ENCODE measurements around the gene PPM1H. TPM values are rescaled to one million over a fixed set of nuclear protein-coding genes. Genes with fewer than 3 reads are reported as not detected.

PPM1H gene
- total RNA-seq, 4 donors from 2014 or later = 0.46 to 3.4 (median 1.3) TPM

DNA sequence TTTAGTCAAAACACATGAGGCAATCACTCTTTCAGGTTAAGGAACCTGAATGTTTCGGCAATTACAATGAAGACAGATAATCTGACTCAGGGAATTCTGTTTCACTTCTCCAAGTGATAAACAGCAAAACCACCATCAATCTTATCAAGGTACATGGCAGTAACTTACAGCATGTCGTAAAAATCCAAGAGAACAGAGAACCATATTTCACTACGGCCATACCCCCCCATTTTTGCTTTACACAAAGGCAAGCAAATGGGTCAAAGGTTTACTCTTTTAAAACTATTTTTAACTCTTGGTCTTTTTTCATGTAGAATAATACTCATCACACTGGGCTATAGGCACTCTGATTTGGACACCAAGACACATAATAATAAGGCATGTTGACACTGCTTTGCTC, 102.4 kb downstream of the PPM1H start:
- Histone ChIP-seq H3K27me3 (no peaks in the 10 kb centered on the region), H3K36me3 (no peaks in the 10 kb centered on the region), H3K27ac (no peak overlapping the region), H3K9me3 (no peaks in the 10 kb centered on the region), H3K4me1 (peaks cover 0 to 7% of the 10 kb centered on the region in 2 donors), H3K4me3 (no peak overlapping the region)
- in situ Hi-C loops (cut with MboI; ENCODE audit: low sequenced_read_pairs in 4 of 4) = no loop called here
- intact Hi-C loops (cut with DNase I; ENCODE audit: low total_unique reads) = no loop called here
- TF ChIP-seq, protein P1, sequence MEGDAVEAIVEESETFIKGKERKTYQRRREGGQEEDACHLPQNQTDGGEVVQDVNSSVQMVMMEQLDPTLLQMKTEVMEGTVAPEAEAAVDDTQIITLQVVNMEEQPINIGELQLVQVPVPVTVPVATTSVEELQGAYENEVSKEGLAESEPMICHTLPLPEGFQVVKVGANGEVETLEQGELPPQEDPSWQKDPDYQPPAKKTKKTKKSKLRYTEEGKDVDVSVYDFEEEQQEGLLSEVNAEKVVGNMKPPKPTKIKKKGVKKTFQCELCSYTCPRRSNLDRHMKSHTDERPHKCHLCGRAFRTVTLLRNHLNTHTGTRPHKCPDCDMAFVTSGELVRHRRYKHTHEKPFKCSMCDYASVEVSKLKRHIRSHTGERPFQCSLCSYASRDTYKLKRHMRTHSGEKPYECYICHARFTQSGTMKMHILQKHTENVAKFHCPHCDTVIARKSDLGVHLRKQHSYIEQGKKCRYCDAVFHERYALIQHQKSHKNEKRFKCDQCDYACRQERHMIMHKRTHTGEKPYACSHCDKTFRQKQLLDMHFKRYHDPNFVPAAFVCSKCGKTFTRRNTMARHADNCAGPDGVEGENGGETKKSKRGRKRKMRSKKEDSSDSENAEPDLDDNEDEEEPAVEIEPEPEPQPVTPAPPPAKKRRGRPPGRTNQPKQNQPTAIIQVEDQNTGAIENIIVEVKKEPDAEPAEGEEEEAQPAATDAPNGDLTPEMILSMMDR (IDR thresholded peaks at IDR 0.05 in 4 of 5, conservative IDR thresholded peaks at IDR 0.05 in 1 of 5) = no peak
- TF ChIP-seq POLR2A (IDR thresholded peaks at IDR 0.05) = no peak
- no peak for DNase-seq
- ATAC-seq = no peak

DNA sequence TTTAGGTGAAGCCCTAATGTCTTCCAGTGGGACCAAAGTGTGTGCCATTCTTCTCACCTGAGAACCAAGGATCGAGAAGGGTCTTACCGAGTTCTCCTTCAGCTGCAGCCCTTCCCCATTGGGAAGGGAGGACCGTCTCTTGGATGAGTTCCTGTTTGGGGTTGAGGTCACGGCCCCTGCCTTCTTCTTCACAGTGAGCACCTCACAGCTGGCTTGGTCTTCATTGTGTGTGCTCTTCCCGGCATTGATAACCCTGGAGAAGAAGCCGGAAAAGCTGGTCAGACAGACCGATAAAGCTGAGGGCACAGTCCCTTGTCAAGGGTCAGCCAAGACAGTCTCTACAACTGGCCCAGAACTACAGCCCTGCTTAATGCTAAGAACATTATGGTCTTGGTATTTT, 102.9 kb downstream of the PPM1H start:
- Histone ChIP-seq H3K36me3 (no peaks in the 10 kb centered on the region), H3K9me3 (no peaks in the 10 kb centered on the region), H3K4me3 (no peak overlapping the region), H3K4me1 (peaks cover 0 to 7% of the 10 kb centered on the region in 2 donors), H3K27me3 (no peaks in the 10 kb centered on the region), H3K27ac (no peak overlapping the region)
- no peak for DNase-seq
- intact Hi-C loops (cut with DNase I; ENCODE audit: low total_unique reads) = no loop called here
- in situ Hi-C loops (cut with MboI; ENCODE audit: low sequenced_read_pairs in 4 of 4) = no loop called here
- ATAC-seq = no peak
- TF ChIP-seq, protein P1 (IDR thresholded peaks at IDR 0.05 in 4 of 5, conservative IDR thresholded peaks at IDR 0.05 in 1 of 5) = no peak
- TF ChIP-seq POLR2A (IDR thresholded peaks at IDR 0.05) = no peak

DNA sequence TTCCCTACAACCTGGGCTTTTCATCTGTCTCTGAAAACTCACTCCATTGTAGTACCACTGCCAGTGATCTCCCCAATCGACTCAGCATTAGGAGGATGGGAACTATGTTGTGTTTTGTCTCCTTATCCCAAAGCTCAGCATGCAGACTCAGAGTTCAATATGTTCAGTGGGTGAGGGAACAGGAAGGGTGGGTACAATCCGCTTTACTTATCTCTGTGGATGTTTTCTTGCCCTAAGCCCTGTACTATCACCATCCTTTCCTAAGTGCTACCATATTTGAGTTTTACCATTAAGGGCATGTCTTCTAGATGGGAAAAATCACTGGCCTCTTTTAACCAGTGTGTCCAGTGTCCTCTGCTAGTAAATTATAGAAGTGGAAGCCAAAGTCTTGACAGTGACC, 107.1 kb downstream of the PPM1H start:
- H3K4me3 ChIP-seq = no peak overlapping the region
- H3K27ac ChIP-seq = no peak overlapping the region
- no peaks in the 10 kb centered on the region for H3K36me3 ChIP-seq
- intact Hi-C loops (cut with DNase I; ENCODE audit: low total_unique reads) = no loop called here
- DNase-seq = no peak
- ATAC-seq = no peak
- TF ChIP-seq POLR2A (IDR thresholded peaks at IDR 0.05) = no peak
- TF ChIP-seq, protein P1 (IDR thresholded peaks at IDR 0.05 in 4 of 5, conservative IDR thresholded peaks at IDR 0.05 in 1 of 5) = no peak
- H3K27me3 ChIP-seq = no peaks in the 10 kb centered on the region
- in situ Hi-C loops (cut with MboI; ENCODE audit: low sequenced_read_pairs in 4 of 4) = no loop called here
- H3K9me3 ChIP-seq = no peaks in the 10 kb centered on the region
- H3K4me1 ChIP-seq = no peaks in the 10 kb centered on the region

DNA sequence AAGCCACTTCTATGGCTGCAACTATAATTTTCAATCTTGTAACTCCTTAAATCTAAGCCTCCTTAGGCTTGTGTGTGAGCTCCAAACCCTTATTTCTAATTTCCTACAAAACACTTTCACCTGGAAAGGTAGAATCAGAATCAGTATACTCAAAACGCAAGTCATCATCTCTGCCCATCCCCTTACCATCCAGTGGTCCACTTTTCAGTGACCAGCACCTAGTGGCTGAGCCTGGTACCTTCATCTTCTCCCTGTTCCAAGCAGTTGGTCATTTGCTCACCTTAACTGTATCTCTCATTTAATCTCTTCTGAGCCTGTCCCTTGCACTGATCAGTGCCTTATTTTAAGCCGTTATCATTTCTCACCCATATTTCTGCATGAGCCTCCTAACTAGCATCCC, 107.9 kb downstream of the PPM1H start:
- H3K27me3 ChIP-seq = no peaks in the 10 kb centered on the region
- H3K4me1 ChIP-seq = no peaks in the 10 kb centered on the region
- ATAC-seq (no peak), DNase-seq (no peak)
- H3K36me3 ChIP-seq = no peaks in the 10 kb centered on the region
- H3K27ac ChIP-seq = no peak overlapping the region
- H3K9me3 ChIP-seq = no peaks in the 10 kb centered on the region
- in situ Hi-C loops (cut with MboI; ENCODE audit: low sequenced_read_pairs in 4 of 4) (no loop called here), intact Hi-C loops (cut with DNase I; ENCODE audit: low total_unique reads) (no loop called here)
- TF ChIP-seq, protein P1 (IDR thresholded peaks at IDR 0.05 in 4 of 5, conservative IDR thresholded peaks at IDR 0.05 in 1 of 5) = no peak
- TF ChIP-seq POLR2A (IDR thresholded peaks at IDR 0.05) = no peak
- no peak overlapping the region for H3K4me3 ChIP-seq

All from gastrocnemius medialis (tissue), 4 donors.